H9 (cell line): ENCODE data around the gene MYO5B. TPM values are rescaled to one million over a fixed set of nuclear protein-coding genes. Genes with fewer than 3 reads are reported as not detected.

Experiments
- DNase-seq: peaks from one replicate; pipeline ENCODE4 v3.0.0-alpha.2; 2017
- H2AFZ ChIP-seq: one replicate; pipeline ENCODE4 v1.6.1; 2013; ENCODE audit warnings: mild to moderate bottlenecking, low read length, control low read depth, moderate library complexity
- H2AK5ac ChIP-seq: 2 replicates; pipeline ENCODE4 v1.6.1; 2013; ENCODE audit warnings: low read length, control low read depth, mixed read lengths; ENCODE audit not compliant: insufficient read length
- H2BK120ac ChIP-seq: one replicate; pipeline ENCODE4 v1.6.1; 2013; ENCODE audit warnings: low read depth, mild to moderate bottlenecking, low read length, control low read depth, inconsistent platforms; ENCODE audit not compliant: poor library complexity, severe bottlenecking
- H2BK12ac ChIP-seq: 2 replicates; pipeline ENCODE4 v1.6.1; 2013; ENCODE audit warnings: low read length, control low read depth, mixed read lengths, low read depth; ENCODE audit not compliant: insufficient read length
- H2BK15ac ChIP-seq: 2 replicates; pipeline ENCODE4 v1.6.1; 2013; ENCODE audit warnings: low read depth, low read length, control low read depth
- H2BK20ac ChIP-seq: one replicate; pipeline ENCODE4 v1.6.1; 2013; ENCODE audit warnings: low read depth, mild to moderate bottlenecking, low read length, control low read depth, inconsistent platforms; ENCODE audit not compliant: poor library complexity, severe bottlenecking
- H2BK5ac ChIP-seq: 2 replicates; pipeline ENCODE4 v1.6.1; 2013; ENCODE audit warnings: low read length, control low read depth, mixed read lengths; ENCODE audit not compliant: insufficient read length
- H3K14ac ChIP-seq: 2 replicates; pipeline ENCODE4 v1.6.1; 2013; ENCODE audit warnings: low read length, control low read depth; ENCODE audit not compliant: insufficient read depth
- H3K18ac ChIP-seq: 2 replicates; pipeline ENCODE4 v1.6.1; 2013; ENCODE audit warnings: low read depth, mild to moderate bottlenecking, mixed read lengths, low read length, control low read depth; ENCODE audit not compliant: insufficient read length
- H3K23ac ChIP-seq: 2 replicates; pipeline ENCODE4 v1.6.1; 2013; ENCODE audit warnings: low read length, control low read depth, mixed read lengths, low read depth; ENCODE audit not compliant: insufficient read length
- H3K23me2 ChIP-seq: 2 replicates; pipeline ENCODE4 v1.6.1; 2013; ENCODE audit warnings: low read depth, mild to moderate bottlenecking, mixed read lengths, low read length, control low read depth; ENCODE audit not compliant: insufficient read length, poor library complexity, severe bottlenecking
- H3K27ac ChIP-seq: 2 replicates; pipeline ENCODE4 v1.5.1; 2013; ENCODE audit warnings: low read length, control low read depth, mixed read lengths, low read depth; ENCODE audit not compliant: insufficient read length
- H3K27me3 ChIP-seq: 2 replicates; pipeline ENCODE4 v1.6.1; 2013; ENCODE audit warnings: low read length, control low read depth, inconsistent platforms; ENCODE audit not compliant: insufficient read depth
- H3K4ac ChIP-seq: 2 replicates; pipeline ENCODE4 v1.6.1; 2013; ENCODE audit warnings: low read depth, mild to moderate bottlenecking, control low read depth, inconsistent platforms, low read length, moderate library complexity
- H3K4me1 ChIP-seq: 2 replicates; pipeline ENCODE4 v1.6.1; 2013; ENCODE audit warnings: low read length, control low read depth, inconsistent platforms; ENCODE audit not compliant: insufficient read depth
- H3K4me2 ChIP-seq: 2 replicates; pipeline ENCODE4 v1.6.1; 2013; ENCODE audit warnings: low read length, control low read depth, mixed read lengths; ENCODE audit not compliant: insufficient read length, insufficient read depth
- H3K56ac ChIP-seq: 2 replicates; pipeline ENCODE4 v1.6.1; 2013; ENCODE audit warnings: low read depth, mild to moderate bottlenecking, mixed read lengths, low read length, control low read depth; ENCODE audit not compliant: insufficient read length
- H3K79me1 ChIP-seq: 2 replicates; pipeline ENCODE4 v1.6.1; 2013; ENCODE audit warnings: low read depth, mild to moderate bottlenecking, moderate library complexity, low read length, control low read depth, inconsistent platforms; ENCODE audit not compliant: insufficient read depth, poor library complexity, severe bottlenecking
- H3K79me2 ChIP-seq: 2 replicates; pipeline ENCODE4 v1.6.1; 2013; ENCODE audit warnings: low read length, control low read depth, inconsistent platforms; ENCODE audit not compliant: insufficient read depth
- H3K9ac ChIP-seq: 2 replicates; pipeline ENCODE4 v1.6.1; 2013; ENCODE audit warnings: low read length, control low read depth, mixed read lengths; ENCODE audit not compliant: insufficient read length; ENCODE audit errors: extremely low read depth
- H3K9me3 ChIP-seq: one replicate; pipeline ENCODE4 v1.6.1; 2013; ENCODE audit warnings: low read depth, low read length, inconsistent platforms; ENCODE audit not compliant: control insufficient read depth
- H3T11ph ChIP-seq: one replicate; pipeline ENCODE4 v1.6.1; 2013; ENCODE audit warnings: mild to moderate bottlenecking, low read length, control low read depth, inconsistent platforms
- H4K20me1 ChIP-seq: one replicate; pipeline ENCODE4 v1.6.1; 2013; ENCODE audit not compliant: control insufficient read depth, insufficient read length, insufficient read depth
- H4K5ac ChIP-seq: 2 replicates; pipeline ENCODE4 v1.6.1; 2013; ENCODE audit warnings: low read depth, mild to moderate bottlenecking, mixed read lengths, low read length, control low read depth; ENCODE audit not compliant: insufficient read length
- H4K8ac ChIP-seq: replicated peaks from 2 replicates; pipeline ENCODE4 v1.6.1; 2013; ENCODE audit warnings: low read length, control low read depth, mixed read lengths, low read depth; ENCODE audit not compliant: insufficient read length
- H4K91ac ChIP-seq: 2 replicates; pipeline ENCODE4 v1.6.1; 2013; ENCODE audit warnings: low read depth, mild to moderate bottlenecking, moderate library complexity, mixed read lengths, low read length, control low read depth; ENCODE audit not compliant: insufficient read length
- H3K27ac Mint-ChIP-seq, 3 experiments: 2 replicates in 2 of 3; 3 replicates in 1 of 3; pipeline ENCODE4 v1.8.0; 2020 to 2021; ENCODE audit warnings: mixed read lengths in 3 of 3, mild to moderate bottlenecking in 1 of 3, moderate library complexity in 1 of 3
- H3K27me3 Mint-ChIP-seq: 2 replicates; pipeline ENCODE4 v1.8.0; 2021; ENCODE audit warnings: low read depth, mild to moderate bottlenecking, moderate library complexity, mixed read lengths
- H3K36me3 Mint-ChIP-seq, 3 experiments: 2 replicates in 2 of 3; 3 replicates in 1 of 3; pipeline ENCODE4 v1.8.0; 2020 to 2021; ENCODE audit warnings: low read depth in 3 of 3, mixed read lengths in 3 of 3; ENCODE audit not compliant: insufficient read depth in 1 of 3
- H3K4me1 Mint-ChIP-seq, 2 experiments: 2 replicates each; pipeline ENCODE4 v1.8.0; 2020; ENCODE audit warnings: mixed read lengths in 2 of 2
- H3K4me3 Mint-ChIP-seq, 2 experiments: 2 replicates in 1 of 2; 3 replicates in 1 of 2; pipeline ENCODE4 v1.8.0; 2020 to 2021; ENCODE audit warnings: mild to moderate bottlenecking in 2 of 2, mixed read lengths in 2 of 2, moderate library complexity in 1 of 2
- H3K9me3 Mint-ChIP-seq, 2 experiments: 2 replicates in 1 of 2; 3 replicates in 1 of 2; pipeline ENCODE4 v1.8.0; 2020; ENCODE audit warnings: mild to moderate bottlenecking in 2 of 2, mixed read lengths in 2 of 2, moderate library complexity in 1 of 2
- CTCF ChIP-seq: fragments of 200-600 bp; sonication (generic); conservative IDR thresholded peaks from 3 replicates; pipeline ENCODE4 v1.8.0; 2021; ENCODE audit warnings: antibody characterized with exemption, mild to moderate bottlenecking
- WGBS: extraction: QIAGEN DNeasy Blood & Tissue Kit; methylation state at CpG from one replicate; pipeline ENCODE4 v1.1.7; 2013; ENCODE audit warnings: missing lambda C conversion rate, low lambda C conversion rate, mixed read lengths; ENCODE audit not compliant: insufficient read length; ENCODE audit errors: extremely low coverage; 5-methylcytosine and 5-hydroxymethylcytosine counted together
- total RNA-seq: library from RNA; stranded (reverse); gene quantifications from 2 replicates; pipeline ENCODE4 v1.2.1, GENCODE V29; 2021

The MYO5B gene
- total RNA-seq, 1 experiment from 2014 or later = 9.3 TPM

- no peak overlapping the region for H3K27ac Mint-ChIP-seq
- Histone ChIP-seq H3K9ac (no peak overlapping the region), H3K4me1 (peaks cover 4% of the 10 kb centered on the region; the same call in 1 of the 2 replicates), H3K27ac (no peak overlapping the region), H2AK5ac (no peak overlapping the region), H4K20me1 (no peaks in the 10 kb centered on the region), H3K27me3 (no peaks in the 10 kb centered on the region), H3K56ac (no peak overlapping the region), H3K4ac (no peak overlapping the region), H3K23ac (no peak overlapping the region), H2AFZ (no peak overlapping the region), H3K79me1 (no peaks in the 10 kb centered on the region), H4K5ac (no peak overlapping the region), H2BK12ac (no peak overlapping the region), H2BK120ac (no peak overlapping the region), H3K79me2 (no peaks in the 10 kb centered on the region), H3T11ph (no peak overlapping the region), H2BK20ac (no peak overlapping the region), H2BK5ac (no peak overlapping the region), H4K8ac (no peak overlapping the region), H3K23me2 (no peaks in the 10 kb centered on the region), H3K4me2 (no peak overlapping the region), H3K18ac (no peak overlapping the region), H2BK15ac (no peak overlapping the region), H3K14ac (no peak overlapping the region), H4K91ac (no peak overlapping the region), H3K9me3 (no peaks in the 10 kb centered on the region)
- no peak for DNase-seq
- no peaks in the 10 kb centered on the region for H3K9me3 Mint-ChIP-seq
- no CpG with 5 or more reads among the region's 4 CpGs for WGBS
- no peak overlapping the region for H3K4me3 Mint-ChIP-seq
- TF ChIP-seq CTCF = no peak
- H3K36me3 Mint-ChIP-seq = no peaks in the 10 kb centered on the region
- H3K27me3 Mint-ChIP-seq = no peaks in the 10 kb centered on the region; the same call in 1 of the 2 replicates
- peaks cover 20 to 24% of the 10 kb centered on the region in 2 experiments for H3K4me1 Mint-ChIP-seq
Measured at GRCh38 chr18:49994410-49994809, 200.5 kb downstream of the MYO5B start.
